KBM-7 (cell line): Measurements from ENCODE around the gene NSUN7.
"Not testable (repeated sequence)": the region's sequence is repeated elsewhere in the genome, so short reads cannot be mapped to it uniquely, and the experiment has no call there.

Source experiments
- DNase-seq: peaks from one replicate; pipeline ENCODE4 v3.0.0-alpha.2; 2015
- in situ Hi-C: fragments of 300-500 bp; cut with MboI; formaldehyde crosslinking; loops from 2 replicates; pipeline ENCODE4 v1.14.3; 2020; ENCODE audit warnings: low sequenced_read_pairs, low pct_unique_long_range_greater_than_20kb, mixed read lengths

The NSUN7 gene

GRCh38 chr4:40749717-40750460 is at the start of gene NSUN7:
TSS of gene NSUN7 (plus strand) at chr4:40749955. CDS start at chr4:40750694, 739 bp downstream.
- DNase-seq: no peak
- in situ Hi-C loops: no loop called here

- in situ Hi-C loops: no loop called here
- no peak for DNase-seq
These were observed 47.5 kb upstream of the NSUN7 start for GRCh38 chr4:40702137-40702799.

GRCh38 chr4:40702800-40703151 is 47.0 kb upstream of the NSUN7 start:
- DNase-seq: no peak
- in situ Hi-C loops: no loop called here

- DNase-seq: no peak
- in situ Hi-C loops: no loop called here
These were observed 45.7 kb upstream of the NSUN7 start for GRCh38 chr4:40704073-40704472.

GRCh38 chr4:40710484-40711254 is 39.1 kb upstream of the NSUN7 start:
- in situ Hi-C loops: no loop called here
- DNase-seq: peak; percentile 48

- in situ Hi-C loops, DNase-seq: not testable (repeated sequence)
These were observed 36.8 kb upstream of the NSUN7 start for GRCh38 chr4:40713001-40713400.

- no peak for DNase-seq
- in situ Hi-C loops: no loop called here
These were observed 36.0 kb upstream of the NSUN7 start for GRCh38 chr4:40713798-40714197.

- no peak for DNase-seq
- in situ Hi-C loops: no loop called here
These were observed 31.2 kb upstream of the NSUN7 start for GRCh38 chr4:40718586-40718985.

- in situ Hi-C loops: no loop called here
- DNase-seq: peak; percentile 54
These were observed 30.6 kb upstream of the NSUN7 start for GRCh38 chr4:40719008-40719623.

- in situ Hi-C loops: no loop called here
- no peak for DNase-seq
These were observed 29.4 kb upstream of the NSUN7 start for GRCh38 chr4:40720351-40720750.

GRCh38 chr4:40720916-40721315 is 28.8 kb upstream of the NSUN7 start:
- in situ Hi-C loops: no loop called here
- DNase-seq: peak; percentile 37

GRCh38 chr4:40721730-40722171 is 28.0 kb upstream of the NSUN7 start:
- DNase-seq: no peak
- in situ Hi-C loops: no loop called here

- DNase-seq: peak; percentile 83
- in situ Hi-C loops: no loop called here
These were observed 27.1 kb upstream of the NSUN7 start for GRCh38 chr4:40722576-40723161.

GRCh38 chr4:40723728-40724127 is 26.0 kb upstream of the NSUN7 start:
- in situ Hi-C loops: no loop called here
- no peak for DNase-seq

GRCh38 chr4:40728333-40728732 is 21.4 kb upstream of the NSUN7 start:
- DNase-seq: no peak
- in situ Hi-C loops: no loop called here

- in situ Hi-C loops: no loop called here
- DNase-seq: no peak
These were observed 20.2 kb upstream of the NSUN7 start for GRCh38 chr4:40729555-40729954.

- in situ Hi-C loops: no loop called here
These were observed 19.6 kb upstream of the NSUN7 start for GRCh38 chr4:40730091-40730679.

GRCh38 chr4:40731361-40731760 is 18.4 kb upstream of the NSUN7 start:
- in situ Hi-C loops: no loop called here
- DNase-seq: no peak

More at GRCh38 chr4:40730091-40730679, 19.6 kb upstream of the NSUN7 start:
- DNase-seq: peak; percentile 48

- DNase-seq: peak; percentile 89
- in situ Hi-C loops: no loop called here
These were observed 17.9 kb upstream of the NSUN7 start for GRCh38 chr4:40731792-40732245.
